Mesenchymal stem cell (in vitro differentiated cells and primary cell): Measurements from ENCODE around the gene NHLRC4.

Experiments used
- DNase-seq: peaks from one replicate; pipeline ENCODE4 v3.0.0-alpha.2; 2013
- H2AFZ ChIP-seq: one replicate; pipeline ENCODE4 v1.6.1; 2013; ENCODE audit warnings: low read depth, mild to moderate bottlenecking, control low read depth, inconsistent platforms, low read length, moderate library complexity
- H2AK5ac ChIP-seq: 2 replicates; pipeline ENCODE4 v1.6.1; 2013; ENCODE audit warnings: low read length, moderate library complexity, mild to moderate bottlenecking, inconsistent platforms; ENCODE audit not compliant: severe bottlenecking
- H2BK120ac ChIP-seq: one replicate; pipeline ENCODE4 v1.6.1; 2013; ENCODE audit warnings: low read depth, mild to moderate bottlenecking, inconsistent platforms, low read length, moderate library complexity
- H2BK12ac ChIP-seq, 2 experiments: one replicate each; pipeline ENCODE4 v1.6.1; 2013; ENCODE audit warnings: inconsistent platforms in 2 of 2, low read length in 2 of 2, mild to moderate bottlenecking in 2 of 2, moderate library complexity in 2 of 2, control low read depth in 1 of 2
- H2BK15ac ChIP-seq: one replicate; pipeline ENCODE4 v1.6.1; 2013; ENCODE audit warnings: mild to moderate bottlenecking, low read depth, inconsistent platforms; ENCODE audit not compliant: poor library complexity, severe bottlenecking
- H2BK5ac ChIP-seq: 2 replicates; pipeline ENCODE4 v1.6.1; 2013; ENCODE audit warnings: low read depth, mild to moderate bottlenecking, low read length, control low read depth, inconsistent platforms; ENCODE audit not compliant: poor library complexity, severe bottlenecking
- H3K14ac ChIP-seq, 2 experiments: one replicate each; pipeline ENCODE4 v1.6.1; 2013; ENCODE audit warnings: inconsistent platforms in 2 of 2, low read length in 2 of 2, control low read depth in 1 of 2, mild to moderate bottlenecking in 1 of 2, moderate library complexity in 1 of 2
- H3K18ac ChIP-seq, 2 experiments: one replicate each; pipeline ENCODE4 v1.6.1; 2013; ENCODE audit warnings: inconsistent platforms in 2 of 2, low read length in 2 of 2, control low read depth in 1 of 2, low read depth in 1 of 2, mild to moderate bottlenecking in 1 of 2
- H3K23ac ChIP-seq, 2 experiments: one replicate each; pipeline ENCODE4 v1.6.1; 2013; ENCODE audit warnings: inconsistent platforms in 2 of 2, low read length in 2 of 2, mild to moderate bottlenecking in 2 of 2, moderate library complexity in 2 of 2, control low read depth in 1 of 2
- H3K27ac ChIP-seq: 2 replicates; pipeline ENCODE4 v1.5.1; 2013; ENCODE audit warnings: mild to moderate bottlenecking, moderate library complexity, low read length, control low read depth, inconsistent platforms; ENCODE audit not compliant: poor library complexity, severe bottlenecking
- H3K27me3 ChIP-seq, 2 experiments: 2 replicates each; pipeline versions ENCODE4 v1.6.1 to v1.7.0; 2013; ENCODE audit warnings: low read length in 2 of 2, mild to moderate bottlenecking in 2 of 2, moderate library complexity in 2 of 2, control low read depth in 1 of 2, inconsistent platforms in 1 of 2; ENCODE audit not compliant: control insufficient read depth in 1 of 2, insufficient read depth in 1 of 2
- H3K36me3 ChIP-seq, 2 experiments: 2 replicates each; pipeline versions ENCODE4 v1.6.1 to v1.7.0; 2013; ENCODE audit warnings: low read length in 2 of 2, control low read depth in 1 of 2, inconsistent platforms in 1 of 2, low read depth in 1 of 2, mild to moderate bottlenecking in 1 of 2; ENCODE audit not compliant: insufficient read depth in 2 of 2, control insufficient read depth in 1 of 2
- H3K4ac ChIP-seq, 2 experiments: one replicate each; pipeline ENCODE4 v1.6.1; 2013; ENCODE audit warnings: inconsistent platforms in 2 of 2, low read length in 2 of 2, mild to moderate bottlenecking in 2 of 2, moderate library complexity in 2 of 2, control low read depth in 1 of 2, low read depth in 1 of 2
- H3K4me1 ChIP-seq: 2 replicates; pipeline ENCODE4 v1.6.1; 2013; ENCODE audit warnings: low read depth, low read length, control low read depth; ENCODE audit not compliant: control insufficient read depth, insufficient read depth
- H3K4me2 ChIP-seq: 2 replicates; pipeline ENCODE4 v1.6.1; 2013; ENCODE audit warnings: low read length, mild to moderate bottlenecking, inconsistent platforms; ENCODE audit not compliant: poor library complexity, severe bottlenecking
- H3K4me3 ChIP-seq, 2 experiments: 2 replicates each; pipeline versions ENCODE4 v1.5.1 to v1.7.0; 2013; ENCODE audit warnings: low read length in 2 of 2, mild to moderate bottlenecking in 2 of 2, control low read depth in 1 of 2, low read depth in 1 of 2; ENCODE audit not compliant: insufficient read depth in 1 of 2
- H3K79me1 ChIP-seq: replicated peaks from 2 replicates; pipeline ENCODE4 v1.6.1; 2013; ENCODE audit warnings: mild to moderate bottlenecking, control low read depth, low read length, inconsistent platforms; ENCODE audit not compliant: poor library complexity, severe bottlenecking
- H3K9ac ChIP-seq: 2 replicates; pipeline ENCODE4 v1.7.0; 2013; ENCODE audit warnings: mild to moderate bottlenecking, low read length, moderate library complexity
- H3K9me3 ChIP-seq: 2 replicates; pipeline ENCODE4 v1.7.0; 2013; ENCODE audit warnings: mild to moderate bottlenecking, low read length; ENCODE audit not compliant: control insufficient read depth
- H4K8ac ChIP-seq: one replicate; pipeline ENCODE4 v1.6.1; 2013; ENCODE audit warnings: inconsistent platforms, mild to moderate bottlenecking, low read length, moderate library complexity
- H4K91ac ChIP-seq: one replicate; pipeline ENCODE4 v1.6.1; 2013; ENCODE audit warnings: mild to moderate bottlenecking, low read length, inconsistent platforms
- WGBS: methylation state at CpG from one replicate; pipeline ENCODE4 v1.1.7; 2013; ENCODE audit warnings: mixed read lengths; 5-methylcytosine and 5-hydroxymethylcytosine counted together

NHLRC4 gene

DNA sequence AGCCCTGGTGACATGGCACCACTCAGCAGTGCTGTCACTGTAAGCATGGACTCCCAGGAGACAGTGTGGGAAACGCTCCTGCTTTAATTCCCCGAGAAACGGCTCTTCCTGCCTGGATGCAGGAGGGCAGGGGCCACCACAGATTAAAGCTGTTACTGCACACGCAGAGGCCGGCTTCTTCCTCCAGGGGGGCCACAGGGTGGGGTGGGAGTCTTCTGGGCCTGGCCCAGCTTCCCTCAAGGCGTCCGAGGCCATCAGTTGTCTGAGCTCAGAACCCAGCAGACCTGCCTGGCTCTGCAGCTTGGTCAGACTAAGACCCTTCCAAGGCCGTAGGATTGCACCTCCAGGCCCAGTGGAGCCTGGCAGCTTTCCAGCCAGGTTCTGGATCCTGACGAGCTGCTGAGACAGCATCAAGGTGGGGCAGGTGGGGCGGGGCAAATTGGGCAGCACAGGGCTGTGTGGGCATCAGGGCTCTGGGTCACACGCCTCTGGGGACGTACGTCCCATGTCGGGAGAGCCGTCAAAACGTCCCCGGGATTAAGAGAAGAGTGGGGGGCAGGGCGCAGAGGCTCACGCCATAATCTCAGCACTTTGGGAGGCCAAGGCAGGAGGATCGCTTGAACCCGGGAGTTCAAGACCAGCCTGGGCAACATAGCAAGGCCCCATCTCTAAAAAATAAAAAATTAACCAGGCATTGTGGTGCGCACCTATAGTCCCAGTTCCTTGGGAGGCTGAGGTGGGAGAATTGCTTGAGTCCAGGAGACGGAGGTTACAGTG lies 44.3 kb upstream of the NHLRC4 start:
- no peak overlapping the region for H3K18ac ChIP-seq
- no peak for DNase-seq
- no peaks in the 10 kb centered on the region for H3K27me3 ChIP-seq
- H2BK120ac ChIP-seq = no peak overlapping the region
- WGBS = 84% methylated on average over 23 of the region's 23 CpGs
- H3K9ac ChIP-seq = no peak overlapping the region
- H3K4me2 ChIP-seq = no peak overlapping the region
- H3K4me1 ChIP-seq = peaks cover 28% of the 10 kb centered on the region
- H3K4me3 ChIP-seq = no peak overlapping the region
- H4K8ac ChIP-seq = peak overlapping the region; percentile 50
- H2BK5ac ChIP-seq = no peak overlapping the region
- H3K14ac ChIP-seq = no peak overlapping the region
- H3K79me1 ChIP-seq = peaks cover 13% of the 10 kb centered on the region
- no peak overlapping the region for H3K27ac ChIP-seq
- peaks cover 30 to 54% of the 10 kb centered on the region in 2 experiments for H3K36me3 ChIP-seq
- no peak overlapping the region for H2BK12ac ChIP-seq
- no peak overlapping the region for H4K91ac ChIP-seq
- H2AK5ac ChIP-seq = no peak overlapping the region
- H3K23ac ChIP-seq = no peak overlapping the region
- no peak overlapping the region for H2AFZ ChIP-seq
- H3K4ac ChIP-seq = no peak overlapping the region
- H2BK15ac ChIP-seq = no peak overlapping the region
- no peaks in the 10 kb centered on the region for H3K9me3 ChIP-seq

- no peak overlapping the region for H3K4ac ChIP-seq
- H3K23ac ChIP-seq = no peak overlapping the region
- H2BK15ac ChIP-seq = no peak overlapping the region
- H3K27ac ChIP-seq = no peak overlapping the region
- H3K36me3 ChIP-seq = peaks cover 30 to 53% of the 10 kb centered on the region in 2 experiments
- H2AFZ ChIP-seq = no peak overlapping the region
- WGBS = 95% methylated on average over 22 of the region's 22 CpGs
- H3K18ac ChIP-seq = no peak overlapping the region
- no peak overlapping the region for H2BK12ac ChIP-seq
- no peak overlapping the region for H3K9ac ChIP-seq
- H2BK5ac ChIP-seq = no peak overlapping the region
- H4K8ac ChIP-seq = no peak overlapping the region
- H3K4me2 ChIP-seq = no peak overlapping the region
- H3K4me1 ChIP-seq = peaks cover 28% of the 10 kb centered on the region
- no peak overlapping the region for H2AK5ac ChIP-seq
- no peaks in the 10 kb centered on the region for H3K27me3 ChIP-seq
- H3K9me3 ChIP-seq = no peaks in the 10 kb centered on the region
- no peak overlapping the region for H3K14ac ChIP-seq
- no peak overlapping the region for H2BK120ac ChIP-seq
- H4K91ac ChIP-seq = no peak overlapping the region
- H3K4me3 ChIP-seq = no peak overlapping the region
- DNase-seq = no peak
- peaks cover 13% of the 10 kb centered on the region for H3K79me1 ChIP-seq
These were observed 43.6 kb upstream of the NHLRC4 start for GRCh38 chr16:523097-523741.

- H3K4me2 ChIP-seq = no peak overlapping the region
- H2BK120ac ChIP-seq = no peak overlapping the region
- H4K91ac ChIP-seq = no peak overlapping the region
- H3K36me3 ChIP-seq = peaks cover 22 to 48% of the 10 kb centered on the region in 2 experiments
- H3K14ac ChIP-seq = no peak overlapping the region
- no peaks in the 10 kb centered on the region for H3K27me3 ChIP-seq
- no peaks in the 10 kb centered on the region for H3K9me3 ChIP-seq
- peak overlapping the region; percentile 35 for H4K8ac ChIP-seq
- H3K18ac ChIP-seq = peak overlapping the region in 1 of 2 experiments; percentile 56
- no peak for DNase-seq
- H3K23ac ChIP-seq = peak overlapping the region in 1 of 2 experiments; percentile 65
- H3K79me1 ChIP-seq = peaks cover 13% of the 10 kb centered on the region
- H3K4ac ChIP-seq = peak overlapping the region; percentile 36 to 40
- peak overlapping the region in 1 of 2 experiments; percentile 0 for H2BK12ac ChIP-seq
- H3K9ac ChIP-seq = no peak overlapping the region
- no peak overlapping the region for H2BK15ac ChIP-seq
- peaks cover 38% of the 10 kb centered on the region for H3K4me1 ChIP-seq
- H2AK5ac ChIP-seq = no peak overlapping the region
- H2BK5ac ChIP-seq = no peak overlapping the region
- H2AFZ ChIP-seq = no peak overlapping the region
- 94% methylated on average over 24 of the region's 24 CpGs for WGBS
- no peak overlapping the region for H3K27ac ChIP-seq
- H3K4me3 ChIP-seq = no peak overlapping the region
These were observed 42.3 kb upstream of the NHLRC4 start for GRCh38 chr16:524274-525040.

DNA sequence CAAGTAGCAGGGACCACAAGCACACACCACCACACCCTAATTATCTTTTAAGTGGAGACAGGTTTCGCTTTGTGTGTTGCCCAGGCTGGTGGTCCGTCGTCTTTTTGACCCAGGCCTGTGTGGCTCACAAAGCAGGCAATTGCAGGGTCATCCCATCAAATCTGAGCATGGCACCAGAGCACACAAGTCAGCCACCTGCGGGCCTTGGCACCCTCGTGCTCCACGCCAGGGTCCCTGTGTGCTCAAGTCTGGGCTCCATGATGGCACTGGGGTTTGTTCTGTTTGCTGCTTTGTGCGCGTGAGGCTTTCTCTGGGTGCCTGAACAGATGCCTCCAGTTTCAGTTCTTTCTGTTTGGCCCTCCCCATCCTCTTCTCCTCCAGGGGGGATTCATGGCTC lies 41.7 kb upstream of the NHLRC4 start:
- H3K23ac ChIP-seq = no peak overlapping the region
- peak overlapping the region in 1 of 2 experiments; percentile 51 for H2BK12ac ChIP-seq
- H3K79me1 ChIP-seq = peaks cover 13% of the 10 kb centered on the region
- H2AK5ac ChIP-seq = no peak overlapping the region
- peaks cover 45% of the 10 kb centered on the region for H3K4me1 ChIP-seq
- no peak overlapping the region for H3K4me2 ChIP-seq
- 97% methylated on average over 8 of the region's 8 CpGs for WGBS
- H3K4ac ChIP-seq = peak overlapping the region; percentile 36 to 60
- no peak overlapping the region for H2BK15ac ChIP-seq
- H2BK5ac ChIP-seq = no peak overlapping the region
- DNase-seq = no peak
- peak overlapping the region; percentile 94 for H3K9ac ChIP-seq
- no peak overlapping the region for H2AFZ ChIP-seq
- H3K27me3 ChIP-seq = no peaks in the 10 kb centered on the region
- no peaks in the 10 kb centered on the region for H3K9me3 ChIP-seq
- peak overlapping the region in 1 of 2 experiments; percentile 93 for H3K4me3 ChIP-seq
- no peak overlapping the region for H4K91ac ChIP-seq
- H4K8ac ChIP-seq = no peak overlapping the region
- no peak overlapping the region for H2BK120ac ChIP-seq
- peak overlapping the region in 1 of 2 experiments; percentile 57 for H3K14ac ChIP-seq
- H3K18ac ChIP-seq = peak overlapping the region in 1 of 2 experiments; percentile 31
- H3K27ac ChIP-seq = peak overlapping the region; percentile 37
- peaks cover 23 to 48% of the 10 kb centered on the region in 2 experiments for H3K36me3 ChIP-seq
